Ovary (tissue), 9 donors: ENCODE results near the gene MADD. TPM values are rescaled to one million over a fixed set of nuclear protein-coding genes. Genes with fewer than 3 reads are reported as not detected.

Experiments
- DNase-seq, 5 donors: peaks; one replicate each; pipeline ENCODE4 v3.0.0-alpha.2; 2019 to 2020
- H3K27ac ChIP-seq, 2 donors: fragments of 200-600 bp; one replicate each; pipeline versions ENCODE4 v1.5.1 to v1.8.0; 2019 to 2022
- H3K27me3 ChIP-seq: fragments of 200-600 bp; one replicate; pipeline ENCODE4 v1.8.0; 2022
- H3K36me3 ChIP-seq: fragments of 200-600 bp; sonication (generic); one replicate; pipeline ENCODE4 v1.5.1; 2019
- H3K4me1 ChIP-seq: one replicate; pipeline ENCODE4 v1.8.1; 2013; ENCODE audit warnings: mild to moderate bottlenecking, moderate library complexity; ENCODE audit not compliant: insufficient read depth
- H3K4me3 ChIP-seq: fragments of 200-600 bp; sonication (generic); one replicate; pipeline ENCODE4 v1.5.1; 2017
- H3K9me3 ChIP-seq, 2 donors: fragments of 200-600 bp in 1 of 2; sonication (generic) in 1 of 2; one replicate each; pipeline versions ENCODE4 v1.5.1 to v1.8.1; 2013 to 2019; ENCODE audit warnings: mild to moderate bottlenecking in 1 of 2, moderate library complexity in 1 of 2
- EP300 ChIP-seq: sonication (generic); formaldehyde crosslinking; IDR thresholded peaks from one replicate; pipeline ENCODE4 v1.6.1; 2017; ENCODE audit warnings: antibody characterized with exemption
- POLR2A ChIP-seq: fragments of 450-650 bp; IDR thresholded peaks from one replicate; pipeline ENCODE4 v1.6.1; 2017; ENCODE audit warnings: antibody characterized with exemption, mild to moderate bottlenecking, moderate library complexity
- WGBS, 3 donors: extraction: QIAGEN DNeasy Blood & Tissue Kit in 1 of 3; methylation state at CpG; one replicate each; pipeline versions ENCODE4 v1.1.5 to v1.1.7; 2013 to 2017; 5-methylcytosine and 5-hydroxymethylcytosine counted together
- intact Hi-C, 4 donors: fragments of 100-400 bp; cut with DNase I; formaldehyde crosslinking; loops; one replicate each; pipeline versions ENCODE4 v1.11.0 to v1.15.1; 2022 to 2023
- polyA plus RNA-seq, 2 donors: library from polyadenylated mRNA; stranded (reverse); fragments of 200-250 nt in 1 of 2; fragments of 350-450 nt in 1 of 2; fragmentation: Illumina TruSeq in 1 of 2; extraction: RNeasy Lipid Tissue Mini Kit (QIAGEN cat#74804) in 1 of 2; gene quantifications; one replicate each; pipeline ENCODE4 v1.2.3, GENCODE V29; 2013 to 2014
- total RNA-seq, 7 donors: library from RNA; depleted of rRNA in 2 of 7; stranded (reverse); fragments of >200 nt in 2 of 7; fragmentation: NEBNext Ultra II Directional in 3 of 7; extraction: Animal tissue kit (Norgen Biotek cat#: 25700) in 3 of 7; gene quantifications; one replicate each; pipeline versions ENCODE4 v1.1.0 to v1.2.4, GENCODE V29; 2016 to 2023
- TF ChIP-seq, protein P1 (sequence below), 3 donors: fragments of 450-650 bp in 2 of 3; fragments of 200-600 bp in 1 of 3; IDR thresholded peaks; one replicate each; pipeline versions ENCODE4 v1.5.1 to v1.8.0; 2016 to 2022; ENCODE audit warnings: antibody characterized with exemption in 3 of 3, mild to moderate bottlenecking in 1 of 3
- donor health status: DM: no; HTN: no; CAD: no; lungs with moderate emphysema.
- donor health status: DM: no; HTN: no; CAD: no.
- donor health status: Bipolar disorder and iron deficiency.
- donor health status: DM: yes; HTN: yes; CAD: no.
- donor health status: DM: no; HTN: no; CAD: no.
- donor health status: DM: yes; HTN: yes; CAD: no.

MADD gene
- total and polyA plus RNA-seq, 9 donors: 20.3 to 53.5 (median 35.4) TPM

DNA sequence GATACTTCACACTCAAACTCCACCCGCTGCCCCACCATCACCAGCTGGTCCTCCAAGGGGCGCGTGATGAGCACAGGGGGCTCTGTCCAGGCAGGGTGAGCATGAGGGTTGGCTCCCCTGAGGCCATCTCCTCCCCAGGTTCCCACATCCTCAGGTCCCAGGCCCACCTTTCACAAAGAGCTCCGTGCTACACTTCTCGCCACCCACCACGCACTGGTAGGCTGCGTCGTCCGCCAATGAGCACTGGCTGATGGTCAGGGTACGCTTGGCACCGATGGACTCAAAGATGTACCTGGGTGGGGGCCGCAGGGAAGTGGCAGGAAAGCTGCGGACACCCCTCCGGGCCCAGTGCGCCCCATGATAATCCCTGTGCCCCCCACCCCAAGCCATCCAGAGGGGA is 72.9 kb downstream of the MADD start:
- Histone ChIP-seq H3K27ac (no peak overlapping the region), H3K9me3 (no peaks in the 10 kb centered on the region), H3K4me1 (no peaks in the 10 kb centered on the region), H3K4me3 (no peak overlapping the region), H3K36me3 (no peaks in the 10 kb centered on the region), H3K27me3 (no peaks in the 10 kb centered on the region)
- DNase-seq: no peak
- no peak for TF ChIP-seq EP300
- TF ChIP-seq POLR2A: no peak
- TF ChIP-seq, protein P1, sequence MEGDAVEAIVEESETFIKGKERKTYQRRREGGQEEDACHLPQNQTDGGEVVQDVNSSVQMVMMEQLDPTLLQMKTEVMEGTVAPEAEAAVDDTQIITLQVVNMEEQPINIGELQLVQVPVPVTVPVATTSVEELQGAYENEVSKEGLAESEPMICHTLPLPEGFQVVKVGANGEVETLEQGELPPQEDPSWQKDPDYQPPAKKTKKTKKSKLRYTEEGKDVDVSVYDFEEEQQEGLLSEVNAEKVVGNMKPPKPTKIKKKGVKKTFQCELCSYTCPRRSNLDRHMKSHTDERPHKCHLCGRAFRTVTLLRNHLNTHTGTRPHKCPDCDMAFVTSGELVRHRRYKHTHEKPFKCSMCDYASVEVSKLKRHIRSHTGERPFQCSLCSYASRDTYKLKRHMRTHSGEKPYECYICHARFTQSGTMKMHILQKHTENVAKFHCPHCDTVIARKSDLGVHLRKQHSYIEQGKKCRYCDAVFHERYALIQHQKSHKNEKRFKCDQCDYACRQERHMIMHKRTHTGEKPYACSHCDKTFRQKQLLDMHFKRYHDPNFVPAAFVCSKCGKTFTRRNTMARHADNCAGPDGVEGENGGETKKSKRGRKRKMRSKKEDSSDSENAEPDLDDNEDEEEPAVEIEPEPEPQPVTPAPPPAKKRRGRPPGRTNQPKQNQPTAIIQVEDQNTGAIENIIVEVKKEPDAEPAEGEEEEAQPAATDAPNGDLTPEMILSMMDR (IDR thresholded peaks at IDR 0.05): no peak
- intact Hi-C loops: no loop called here
- WGBS, 3 donors: 93 to 98% (median 96%) methylated on average over 15 of the region's 15 CpGs

DNA sequence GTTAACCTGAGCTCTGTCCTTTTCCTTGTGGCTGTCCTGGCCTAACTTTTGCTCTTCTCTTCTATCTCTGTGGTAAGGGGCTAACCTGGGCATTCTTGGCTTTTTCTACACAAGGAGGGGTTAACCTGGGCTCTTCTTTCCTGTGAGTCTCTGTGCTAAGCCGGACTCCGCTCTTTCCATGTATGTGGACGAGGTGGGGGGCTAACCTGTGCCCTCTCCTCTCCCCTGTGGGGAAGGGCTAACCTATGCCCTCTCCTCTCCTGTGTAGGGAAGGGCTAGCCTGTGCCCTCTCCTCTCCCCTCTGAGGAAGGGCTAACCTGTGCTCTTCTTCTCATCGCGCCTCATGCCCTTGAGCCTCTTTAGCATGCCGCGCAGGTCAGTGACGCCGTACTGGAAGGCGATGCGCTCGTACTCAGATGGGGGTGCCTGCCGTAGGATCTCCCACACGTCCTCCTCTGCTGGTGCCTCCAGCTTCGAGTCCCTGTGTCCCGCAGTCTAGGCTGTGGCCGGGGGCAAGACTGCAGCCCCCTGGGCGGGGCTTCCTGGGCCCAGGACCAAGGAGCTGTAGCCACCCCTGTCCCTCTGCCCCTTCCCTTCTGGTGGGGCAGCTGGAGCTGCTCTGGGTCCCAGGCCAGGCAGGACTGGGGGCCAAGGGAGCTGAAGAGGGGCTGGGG is 76.1 kb downstream of the MADD start:
- no peaks in the 10 kb centered on the region for H3K9me3 ChIP-seq
- no peak for DNase-seq

DNA sequence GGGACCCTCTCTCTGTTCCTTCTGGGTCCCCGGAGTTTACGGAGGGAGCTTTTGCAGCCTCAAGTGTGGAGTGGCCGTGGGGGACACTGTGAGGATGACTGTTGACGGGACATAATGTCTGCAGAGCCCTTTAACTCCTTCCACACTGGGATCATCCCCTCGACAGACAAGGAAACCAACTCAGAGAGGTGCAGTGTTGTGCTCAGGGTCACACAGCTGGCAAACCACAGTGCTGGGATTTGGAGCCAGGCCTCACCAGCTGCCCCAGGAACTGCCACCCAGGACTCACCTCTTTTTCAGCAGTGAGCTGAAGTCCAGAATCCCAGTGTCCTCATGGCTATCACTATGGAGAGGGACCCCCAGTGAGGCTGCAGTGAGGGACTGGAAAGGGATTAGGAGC is 77.2 kb downstream of the MADD start:
- H3K9me3 ChIP-seq: no peaks in the 10 kb centered on the region
- H3K4me3 ChIP-seq: no peak overlapping the region
- H3K27me3 ChIP-seq: no peaks in the 10 kb centered on the region
- intact Hi-C loops: no loop called here
- WGBS, 3 donors: 64 to 73% (median 66%) methylated on average over 5 of the region's 5 CpGs
- no peaks in the 10 kb centered on the region for H3K36me3 ChIP-seq
- no peak for DNase-seq
- H3K4me1 ChIP-seq: peaks cover 2% of the 10 kb centered on the region
- H3K27ac ChIP-seq: no peak overlapping the region
- TF ChIP-seq EP300 (no peak), POLR2A (no peak)
- TF ChIP-seq, protein P1 (IDR thresholded peaks at IDR 0.05): no peak

More for the DNA sequence above, 76.1 kb downstream of the MADD start:
- 69 to 80% (median 74%) methylated on average over 18 of the region's 18 CpGs for WGBS, 3 donors
- TF ChIP-seq, protein P1 (IDR thresholded peaks at IDR 0.05): no peak
- TF ChIP-seq POLR2A (no peak), EP300 (no peak)
- Histone ChIP-seq H3K36me3 (no peaks in the 10 kb centered on the region), H3K27ac (no peak overlapping the region), H3K4me3 (no peak overlapping the region), H3K4me1 (no peaks in the 10 kb centered on the region), H3K27me3 (no peaks in the 10 kb centered on the region)
- intact Hi-C loops: no loop called here

DNA sequence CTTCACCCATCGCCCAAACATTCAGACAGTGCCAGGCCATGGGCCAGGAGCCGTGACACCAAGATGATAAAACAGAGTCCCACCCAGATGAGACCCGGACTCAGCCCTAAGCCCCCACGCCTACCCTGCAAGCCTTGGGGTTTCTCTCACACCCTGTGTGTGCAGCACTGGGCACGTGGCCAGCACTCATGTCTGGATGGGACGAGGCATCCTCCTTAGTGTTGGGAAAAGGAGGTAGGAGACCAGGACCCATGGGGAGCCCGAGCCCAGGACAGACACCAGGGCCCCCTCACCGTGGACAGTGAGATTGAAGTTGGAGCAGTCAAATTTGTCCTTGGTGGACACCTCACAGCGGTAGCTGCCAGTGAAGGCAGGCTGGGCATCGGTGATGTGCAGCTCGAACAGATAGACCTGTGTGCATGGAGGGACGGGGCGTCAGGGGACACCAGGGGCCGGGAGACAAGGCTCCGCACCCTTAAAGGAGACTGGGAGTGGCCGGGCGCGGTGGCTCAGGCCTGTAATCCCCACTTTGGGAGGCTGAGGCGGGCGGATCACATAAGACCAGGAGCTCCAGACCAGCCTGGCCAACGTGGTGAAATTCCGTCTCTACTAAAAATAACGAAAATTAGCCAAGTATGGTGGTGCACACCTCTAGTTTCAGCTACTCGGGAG is 78.3 kb downstream of the MADD start:
- DNase-seq: no peak
- Histone ChIP-seq H3K27ac (no peak overlapping the region), H3K4me1 (peaks cover 2% of the 10 kb centered on the region), H3K36me3 (no peaks in the 10 kb centered on the region), H3K27me3 (no peaks in the 10 kb centered on the region), H3K4me3 (no peak overlapping the region), H3K9me3 (no peaks in the 10 kb centered on the region)
- TF ChIP-seq EP300: no peak
- intact Hi-C loops: no loop called here
- 69 to 78% (median 77%) methylated on average over 24 of the region's 24 CpGs for WGBS, 3 donors

DNA sequence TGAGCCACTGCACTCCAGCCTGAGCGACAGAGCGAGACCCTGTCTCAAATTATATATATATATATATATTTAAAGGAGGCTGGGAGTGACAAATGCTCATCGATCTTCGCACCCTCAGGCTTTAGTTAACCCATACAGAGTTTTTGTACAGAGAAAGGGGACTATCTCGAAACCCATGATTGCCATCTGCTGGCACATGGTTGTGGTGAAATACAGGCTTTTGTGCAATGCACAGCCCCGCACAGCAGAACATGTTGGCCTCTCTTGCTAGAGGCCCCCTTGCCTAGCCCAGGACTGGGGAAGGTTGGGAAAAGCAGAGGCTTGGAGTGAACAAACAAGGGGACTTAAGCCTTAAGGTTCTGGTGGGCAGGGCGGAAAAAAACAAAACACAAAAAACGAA is 78.9 kb downstream of the MADD start:
- Histone ChIP-seq H3K4me1 (peaks cover 2% of the 10 kb centered on the region), H3K9me3 (no peaks in the 10 kb centered on the region), H3K4me3 (no peak overlapping the region), H3K27ac (no peak overlapping the region), H3K36me3 (no peaks in the 10 kb centered on the region), H3K27me3 (no peaks in the 10 kb centered on the region)
- TF ChIP-seq POLR2A (no peak), EP300 (no peak)
- TF ChIP-seq, protein P1 (IDR thresholded peaks at IDR 0.05): no peak
- intact Hi-C loops: no loop called here
- DNase-seq: no peak
- 72 to 73% (median 73%) methylated on average over 8 of the region's 8 CpGs for WGBS, 3 donors
